CD4-positive, alpha-beta T cell treated with Interleukin-10 for 1 hour (primary cell): Measurements from ENCODE around the gene ZWILCH.
"Not testable (repeated sequence)": the region's sequence is repeated elsewhere in the genome, so short reads cannot be mapped to it uniquely, and the experiment has no call there.

ENCODE experiments used
- DNase-seq: peaks from one replicate; pipeline ENCODE4 v3.0.0-alpha.2; 2020

ZWILCH gene

GRCh38 chr15:66489179-66489791, 15.8 kb upstream of the ZWILCH start:
- no peak for DNase-seq

- DNase-seq: no peak
Measured at GRCh38 chr15:66491846-66492245, 13.3 kb upstream of the ZWILCH start.

- no peak for DNase-seq
Measured at GRCh38 chr15:66494262-66494661, 10.9 kb upstream of the ZWILCH start.

DNA sequence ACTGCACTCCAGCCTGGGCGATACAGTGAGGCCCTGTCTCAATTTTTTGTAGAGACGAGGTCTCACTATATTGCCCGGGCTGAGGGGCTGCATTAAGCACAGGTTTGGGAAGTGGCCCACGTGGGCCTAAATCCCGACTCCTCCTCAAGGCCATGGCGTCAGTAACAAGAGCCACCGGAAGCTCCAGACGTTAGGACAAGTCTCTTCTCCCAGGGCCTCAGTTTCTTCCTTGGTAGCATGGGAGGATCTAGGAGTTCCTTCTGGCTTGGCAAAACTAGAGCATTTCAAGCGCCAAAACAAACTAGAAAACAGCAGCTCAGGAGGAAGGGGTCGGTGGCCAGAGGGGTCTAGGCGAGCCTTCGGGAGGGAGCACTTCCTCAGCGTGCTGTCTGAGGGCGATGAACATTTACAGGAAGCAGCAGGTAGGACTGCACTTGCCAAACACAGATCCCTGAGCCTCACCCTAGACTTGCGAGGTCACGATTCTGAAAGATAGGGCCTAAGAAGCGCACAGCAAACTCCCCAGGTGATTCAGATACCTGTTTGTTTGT, 8.1 kb upstream of the ZWILCH start:
- no peak for DNase-seq

GRCh38 chr15:66497502-66498455, 7.3 kb upstream of the ZWILCH start, which contains the start of gene SNAPC5:
Gene SNAPC5, minus strand, starts transcription at chr15:66497762. Its CDS starts 31 bp downstream, at chr15:66497731.
- DNase-seq: peak; percentile 97

- peak; percentile 62 for DNase-seq
Measured at GRCh38 chr15:66498501-66499386, 6.4 kb upstream of the ZWILCH start.

- not testable (repeated sequence) for DNase-seq
Measured at GRCh38 chr15:66500346-66500745, 4.8 kb upstream of the ZWILCH start.

GRCh38 chr15:66502491-66502890, 2.6 kb upstream of the ZWILCH start:
- DNase-seq: no peak

DNA sequence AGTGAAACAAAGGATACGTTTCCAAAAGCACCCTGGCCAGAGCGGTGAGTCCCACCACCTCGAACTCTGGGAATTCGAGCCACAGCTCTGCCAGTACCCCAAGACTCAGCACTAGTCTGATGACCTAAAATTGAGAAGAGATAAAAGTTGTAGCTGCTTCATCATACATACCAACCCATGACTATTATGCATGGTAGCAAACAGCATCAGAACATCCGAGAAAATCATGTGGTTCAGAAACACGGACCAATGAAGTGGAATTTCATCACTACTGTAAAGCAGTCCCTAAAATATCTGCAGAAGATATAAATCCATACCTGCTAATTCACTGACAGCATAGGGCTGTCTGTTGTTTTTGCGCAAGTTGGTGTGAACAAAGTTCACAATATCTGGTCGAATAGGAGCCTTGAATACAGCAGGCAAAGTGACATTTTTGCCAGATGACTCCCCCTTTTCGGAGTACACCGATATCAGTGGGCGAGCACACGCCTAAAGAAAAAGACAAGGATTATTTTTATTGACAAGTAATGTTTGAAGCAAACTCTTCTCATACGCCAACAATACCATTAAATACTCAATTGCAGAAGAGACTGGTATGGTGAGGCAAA, 2.0 kb upstream of the ZWILCH start:
- DNase-seq: not testable (repeated sequence)

GRCh38 chr15:66503780-66504562, 1.2 kb upstream of the ZWILCH start:
- DNase-seq: no peak

DNA sequence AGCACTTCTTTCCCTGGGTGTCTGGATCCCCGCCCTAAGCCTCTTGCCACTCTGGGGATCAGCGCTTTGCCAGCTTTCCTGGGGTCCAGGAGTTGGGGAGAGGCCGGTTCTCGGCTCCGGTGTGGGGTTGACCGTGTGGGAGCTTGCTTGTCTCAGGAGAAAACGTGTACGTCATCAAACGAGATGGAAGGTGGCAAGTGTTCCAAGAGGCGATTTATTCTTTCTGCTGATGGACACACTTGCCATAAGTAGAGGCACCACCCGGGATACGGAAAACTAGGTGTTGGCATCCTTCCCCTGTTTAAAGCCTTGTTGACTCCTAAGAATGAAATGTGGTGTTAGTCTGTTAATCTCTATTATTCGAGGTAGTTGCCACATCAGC, 295 bp downstream of the ZWILCH start:
- no peak for DNase-seq

DNA sequence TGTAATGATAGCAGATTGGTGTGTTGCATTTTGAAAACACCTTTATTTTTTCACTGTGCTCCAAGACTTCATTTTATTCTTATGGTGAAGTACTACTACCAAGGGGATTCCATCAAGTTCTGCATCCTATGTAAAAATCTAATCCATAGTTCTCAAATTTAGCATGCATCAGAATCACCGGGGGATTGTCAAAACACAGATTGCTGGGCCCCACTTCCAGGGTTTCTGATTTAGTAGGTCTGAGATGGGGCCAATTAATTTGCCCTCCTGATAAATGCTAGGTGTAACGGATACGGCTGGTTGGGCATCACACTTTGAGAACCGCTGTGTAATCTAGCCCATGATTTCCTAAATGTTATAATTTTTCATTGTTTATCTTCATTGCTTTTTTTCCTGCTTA, 692 bp downstream of the ZWILCH start:
- no peak for DNase-seq

DNA sequence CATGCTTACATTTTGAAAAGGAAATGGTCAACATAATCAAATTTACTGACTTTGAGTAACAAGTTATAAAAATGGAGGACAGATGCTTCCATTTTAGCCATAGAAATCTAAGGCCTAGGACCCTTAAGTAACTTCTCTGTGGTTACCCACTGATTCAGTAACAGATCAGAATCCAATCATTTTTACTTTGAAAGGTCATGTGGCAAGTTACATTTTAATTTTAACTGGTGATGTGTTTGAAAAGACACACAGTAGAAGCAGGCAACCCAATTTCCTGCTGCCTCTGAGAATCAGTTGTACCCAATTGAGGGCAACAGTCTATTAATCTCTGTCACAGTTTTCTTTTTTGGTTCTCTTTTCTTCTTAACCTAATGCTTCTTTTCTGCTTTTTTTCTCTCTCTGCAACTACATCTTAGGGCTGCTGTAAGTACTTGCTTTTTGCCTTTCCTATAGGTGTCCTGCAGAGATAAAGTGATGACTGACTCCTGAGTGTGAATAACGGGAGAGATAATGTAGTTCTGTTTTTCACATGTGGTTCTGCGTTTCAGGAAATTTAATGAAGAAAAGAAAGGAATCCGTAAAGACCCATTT, 3.3 kb downstream of the ZWILCH start:
- DNase-seq: no peak

GRCh38 chr15:66514586-66514985, 9.5 kb downstream of the ZWILCH start:
- no peak for DNase-seq

DNA sequence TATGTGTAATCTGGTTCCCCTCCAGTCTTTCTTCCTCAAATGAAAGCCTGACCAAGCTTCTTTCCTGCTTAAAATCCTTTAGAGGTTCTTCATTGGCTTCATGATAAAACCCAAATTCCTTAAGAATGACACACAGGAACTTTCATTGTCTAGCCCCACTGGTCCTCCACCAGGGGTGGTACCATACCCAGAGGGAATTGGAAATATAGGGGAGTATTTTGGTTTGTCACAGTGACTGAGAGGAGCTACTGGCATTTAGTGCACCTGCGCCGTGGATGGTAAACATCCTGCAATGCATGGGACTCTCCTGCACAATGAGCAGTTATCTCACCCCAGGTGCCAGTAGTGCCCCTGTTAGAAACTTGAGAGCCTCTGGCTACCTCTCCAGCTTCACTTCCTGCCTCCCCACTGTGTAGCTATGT, 10.8 kb downstream of the ZWILCH start:
- DNase-seq: no peak

DNA sequence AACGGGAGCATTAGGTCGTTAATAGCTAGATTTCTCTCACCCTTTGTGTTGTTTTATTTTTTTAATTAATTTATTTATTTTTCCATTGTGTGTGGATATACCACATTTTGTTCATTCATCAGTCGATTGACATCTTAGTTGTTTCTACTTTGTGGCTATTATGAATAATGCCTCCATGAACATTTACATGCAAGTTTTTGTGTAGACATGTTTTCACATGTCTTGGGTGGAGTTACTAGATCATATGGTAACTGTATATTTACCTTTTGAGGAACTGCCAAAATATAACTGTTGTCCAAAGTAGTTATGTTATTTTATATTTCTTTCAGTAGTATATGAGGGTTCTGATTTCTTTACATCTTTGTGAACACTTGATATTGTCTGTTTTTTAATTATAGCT, 18.8 kb downstream of the ZWILCH start:
- no peak for DNase-seq

- DNase-seq: no peak
Measured at GRCh38 chr15:66524838-66525237, 19.7 kb downstream of the ZWILCH start.

DNA sequence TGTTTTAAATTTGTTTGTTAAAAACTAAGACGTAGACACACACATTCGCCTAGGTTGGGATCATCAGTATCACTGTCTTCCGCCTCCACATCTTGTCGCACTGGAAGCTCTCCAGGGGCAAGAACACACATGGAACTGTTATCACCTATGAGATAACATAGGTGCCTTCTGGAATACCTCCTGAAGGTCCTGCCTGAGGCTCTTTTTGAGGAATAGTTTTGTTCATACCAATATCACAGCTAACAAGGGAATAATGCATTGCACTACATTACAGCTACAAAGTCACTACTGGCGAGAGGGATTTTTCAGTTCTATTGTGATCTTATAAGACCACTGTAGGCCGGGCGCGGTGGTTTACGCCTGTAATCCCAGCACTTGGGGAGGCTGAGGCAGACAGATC, 29.9 kb downstream of the ZWILCH start:
- no peak for DNase-seq

- DNase-seq: no peak
Measured at GRCh38 chr15:66542896-66543295, 37.8 kb downstream of the ZWILCH start.

- DNase-seq: no peak
Measured at GRCh38 chr15:66545255-66545654, 40.1 kb downstream of the ZWILCH start.

- no peak for DNase-seq
Measured at GRCh38 chr15:66555685-66556084, 50.6 kb downstream of the ZWILCH start.
